D721Med (cell line): ENCODE data around the gene BCL2.
A peak's percentile ranks its signal among the peaks of the same experiment; 100 is the strongest.
"Not testable (repeated sequence)": the region's sequence is repeated elsewhere in the genome, so short reads cannot be mapped to it uniquely, and the experiment has no call there.

Experiments
- DNase-seq: peaks from one replicate; pipeline ENCODE4 v3.0.0; 2011; ENCODE audit warnings: low spot score; ENCODE audit not compliant: insufficient read length
- FAIRE-seq: peaks from 2 replicates; lab custom pipeline; 2011; peaks lifted over from hg19 to GRCh38; lab: Jason Lieb, UNC
- TF ChIP-seq, protein P1 (sequence below): IDR thresholded peaks from 2 replicates; pipeline ENCODE4 v1.5.1; 2012; ENCODE audit warnings: mild to moderate bottlenecking, control low read depth; ENCODE audit not compliant: insufficient read depth; ENCODE audit errors: missing control alignments

BCL2 gene

DNA sequence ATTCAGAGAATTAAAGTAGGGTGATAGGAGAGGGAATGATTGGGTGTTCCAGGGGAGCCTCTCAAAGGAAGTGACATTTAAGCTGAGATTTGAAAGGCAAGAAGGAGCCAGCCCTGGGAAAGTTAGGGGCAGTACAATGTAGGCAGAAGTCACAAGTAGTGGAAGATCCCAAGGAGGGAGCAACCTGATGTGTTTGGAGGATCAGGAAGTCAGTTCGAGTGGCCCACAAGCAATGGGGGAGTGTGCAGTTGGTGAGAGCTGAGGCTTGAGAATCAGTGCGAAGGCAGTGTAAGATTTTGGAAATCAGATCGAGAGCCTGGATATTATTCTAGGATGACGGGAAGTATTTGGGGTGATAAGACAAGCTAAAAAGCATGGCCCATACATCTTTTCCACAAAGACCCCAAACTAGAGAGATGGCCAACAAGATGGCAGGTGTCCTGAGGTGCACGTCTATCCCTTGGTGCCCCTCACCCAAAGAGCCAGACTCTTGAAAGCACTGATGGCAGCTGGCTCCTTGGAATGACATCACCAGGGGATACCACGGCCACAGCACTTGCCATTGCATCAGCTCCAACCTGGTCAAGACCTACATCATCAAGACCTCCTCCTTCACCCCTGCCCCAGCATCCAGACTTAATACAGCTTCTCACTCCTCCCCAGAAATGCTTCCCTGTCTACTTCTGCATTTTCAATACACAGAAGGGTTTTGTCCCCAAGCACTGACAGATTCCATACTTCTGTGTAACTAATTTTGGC, 127.3 kb downstream of the BCL2 start:
- no peak for DNase-seq
- FAIRE-seq = peak; percentile 83
- TF ChIP-seq, protein P1, sequence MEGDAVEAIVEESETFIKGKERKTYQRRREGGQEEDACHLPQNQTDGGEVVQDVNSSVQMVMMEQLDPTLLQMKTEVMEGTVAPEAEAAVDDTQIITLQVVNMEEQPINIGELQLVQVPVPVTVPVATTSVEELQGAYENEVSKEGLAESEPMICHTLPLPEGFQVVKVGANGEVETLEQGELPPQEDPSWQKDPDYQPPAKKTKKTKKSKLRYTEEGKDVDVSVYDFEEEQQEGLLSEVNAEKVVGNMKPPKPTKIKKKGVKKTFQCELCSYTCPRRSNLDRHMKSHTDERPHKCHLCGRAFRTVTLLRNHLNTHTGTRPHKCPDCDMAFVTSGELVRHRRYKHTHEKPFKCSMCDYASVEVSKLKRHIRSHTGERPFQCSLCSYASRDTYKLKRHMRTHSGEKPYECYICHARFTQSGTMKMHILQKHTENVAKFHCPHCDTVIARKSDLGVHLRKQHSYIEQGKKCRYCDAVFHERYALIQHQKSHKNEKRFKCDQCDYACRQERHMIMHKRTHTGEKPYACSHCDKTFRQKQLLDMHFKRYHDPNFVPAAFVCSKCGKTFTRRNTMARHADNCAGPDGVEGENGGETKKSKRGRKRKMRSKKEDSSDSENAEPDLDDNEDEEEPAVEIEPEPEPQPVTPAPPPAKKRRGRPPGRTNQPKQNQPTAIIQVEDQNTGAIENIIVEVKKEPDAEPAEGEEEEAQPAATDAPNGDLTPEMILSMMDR = no peak

DNA sequence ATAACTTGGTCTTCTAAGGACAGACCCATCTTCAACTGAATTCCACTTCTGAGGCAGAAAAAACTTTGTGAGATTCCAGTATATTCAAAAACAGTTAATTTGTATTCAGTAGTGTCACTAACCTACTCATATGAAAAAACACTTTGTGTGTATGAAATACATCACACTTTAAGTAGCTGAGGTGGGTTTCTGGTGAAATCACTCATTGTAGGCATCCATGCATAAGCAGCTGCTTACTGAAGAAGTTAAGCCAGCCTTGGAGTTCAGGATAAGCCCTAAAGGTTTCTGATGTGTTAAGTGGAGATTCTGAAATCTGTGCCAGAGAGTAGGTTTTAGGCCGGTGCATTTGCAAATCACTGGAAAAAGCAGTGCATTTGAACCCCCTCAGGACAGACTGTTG, 128.2 kb downstream of the BCL2 start:
- FAIRE-seq (peak; percentile 87), DNase-seq (no peak)
- TF ChIP-seq, protein P1 = no peak

DNA sequence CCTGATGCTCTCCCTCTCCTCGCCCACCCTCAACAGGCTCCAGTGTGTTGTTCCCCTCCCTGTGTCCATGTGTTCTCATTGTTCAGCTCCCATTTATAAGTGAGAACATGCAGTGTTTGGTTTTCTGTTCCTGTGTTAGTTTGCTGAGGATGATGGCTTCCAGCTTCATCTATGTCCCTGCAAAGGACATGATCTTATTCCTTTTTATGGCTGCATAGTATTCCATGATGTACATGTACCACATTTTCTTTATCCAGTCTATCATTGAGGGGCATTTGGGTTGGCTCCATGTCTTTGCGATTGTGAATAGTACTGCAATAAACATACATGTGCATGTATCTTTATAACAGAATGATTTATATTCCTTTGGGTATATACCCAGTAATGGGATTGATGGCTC, 128.7 kb downstream of the BCL2 start:
- not testable (repeated sequence) for DNase-seq, FAIRE-seq

DNA sequence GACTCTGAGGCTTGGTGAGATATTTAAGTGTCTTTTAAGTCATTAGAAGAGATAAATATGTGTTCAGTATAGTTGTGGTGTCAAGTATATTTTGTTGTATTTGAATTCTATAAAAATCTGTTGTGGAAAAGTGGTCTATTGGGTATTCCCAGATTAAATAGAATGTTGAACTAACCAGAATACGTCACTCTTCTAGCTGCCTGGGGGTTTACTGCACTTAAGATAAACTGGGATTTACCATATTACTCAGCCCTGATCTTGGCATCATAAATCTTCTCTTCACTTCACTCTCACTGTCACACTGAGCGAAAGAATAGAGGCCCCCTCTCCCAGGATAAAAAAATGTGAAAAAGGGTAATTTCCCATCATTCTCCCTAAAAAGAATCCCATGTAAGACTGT, 129.8 kb downstream of the BCL2 start:
- DNase-seq = no peak
- FAIRE-seq = no peak
- TF ChIP-seq, protein P1 = no peak

DNA sequence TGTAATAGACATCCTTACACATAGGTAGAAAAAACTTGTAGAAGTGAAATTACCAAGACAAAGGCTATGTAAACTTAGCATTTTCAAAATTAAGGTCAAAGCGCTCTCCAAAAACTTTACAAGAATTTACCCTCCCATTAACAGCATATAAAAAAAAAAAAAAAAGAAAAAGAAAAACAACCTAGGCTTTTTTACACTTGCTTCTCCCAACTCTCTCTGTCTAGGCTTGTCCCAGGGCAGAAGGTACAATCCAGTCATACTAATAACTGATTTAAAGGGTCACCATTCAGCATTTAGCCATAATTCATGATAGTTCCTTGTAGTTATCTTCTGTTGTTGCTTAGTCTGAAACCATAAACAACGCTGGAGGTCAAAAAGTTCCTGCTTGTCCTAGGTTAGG, 130.5 kb downstream of the BCL2 start:
- DNase-seq (no peak), FAIRE-seq (no peak)
- TF ChIP-seq, protein P1 = no peak

DNA sequence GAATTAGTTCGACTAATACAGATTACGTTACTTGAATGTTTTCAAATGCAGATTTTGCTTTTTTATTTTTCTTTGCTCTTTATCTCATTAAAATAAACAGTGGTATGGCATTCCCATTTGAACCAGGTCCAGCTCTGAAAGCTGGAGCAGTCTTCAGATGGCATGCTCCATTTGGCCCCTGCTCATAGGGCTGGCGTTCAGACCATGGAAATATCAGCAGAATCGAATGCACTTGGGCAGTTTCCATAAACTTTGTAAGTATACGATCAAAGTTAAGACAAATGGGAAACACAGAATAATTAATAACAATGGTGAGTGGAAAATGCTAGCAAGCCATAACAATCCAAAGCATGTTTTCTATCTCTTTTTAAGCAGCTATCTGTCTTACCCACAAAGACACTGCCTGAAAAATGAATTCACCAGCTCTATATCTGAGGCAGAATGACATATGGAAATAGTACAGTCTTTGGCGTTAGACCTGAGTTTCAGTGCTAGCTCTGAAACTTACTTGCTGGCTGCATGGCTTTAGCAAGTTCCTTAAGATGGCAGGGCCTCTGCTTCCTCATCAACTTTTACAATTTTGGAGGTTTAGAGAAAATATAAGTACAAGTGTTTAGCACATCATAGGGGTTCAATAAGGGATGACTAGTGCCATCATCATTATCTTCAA, 131.6 kb downstream of the BCL2 start:
- TF ChIP-seq, protein P1 = no peak
- FAIRE-seq (no peak), DNase-seq (no peak)

DNA sequence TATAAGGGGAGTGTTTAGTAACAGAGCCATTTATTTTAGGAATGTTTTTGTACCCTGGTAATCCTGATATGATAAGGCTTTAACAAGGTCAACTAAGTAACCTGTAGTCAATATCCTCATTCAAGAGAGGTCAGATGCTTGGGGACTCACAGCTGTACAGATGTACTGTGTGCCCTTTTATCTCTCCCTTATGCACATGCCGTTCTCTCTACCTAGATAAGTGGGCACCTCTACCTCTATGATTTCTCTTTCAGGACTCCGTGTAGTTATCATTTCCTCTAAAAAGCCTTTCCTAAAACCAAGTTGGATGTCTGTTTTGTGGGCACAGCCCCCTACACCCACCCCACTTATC, 132.4 kb downstream of the BCL2 start:
- no peak for FAIRE-seq
- TF ChIP-seq, protein P1 = no peak
- DNase-seq = no peak
